H9 (cell line): Measurements from ENCODE around the gene FADS2. TPM values are rescaled to one million over a fixed set of nuclear protein-coding genes. Genes with fewer than 3 reads are reported as not detected.

Source experiments
- DNase-seq: peaks from one replicate; pipeline ENCODE4 v3.0.0-alpha.2; 2017
- H2AFZ ChIP-seq: one replicate; pipeline ENCODE4 v1.6.1; 2013; ENCODE audit warnings: mild to moderate bottlenecking, low read length, control low read depth, moderate library complexity
- H2AK5ac ChIP-seq: 2 replicates; pipeline ENCODE4 v1.6.1; 2013; ENCODE audit warnings: low read length, control low read depth, mixed read lengths; ENCODE audit not compliant: insufficient read length
- H2BK120ac ChIP-seq: one replicate; pipeline ENCODE4 v1.6.1; 2013; ENCODE audit warnings: low read depth, mild to moderate bottlenecking, low read length, control low read depth, inconsistent platforms; ENCODE audit not compliant: poor library complexity, severe bottlenecking
- H2BK12ac ChIP-seq: 2 replicates; pipeline ENCODE4 v1.6.1; 2013; ENCODE audit warnings: low read length, control low read depth, mixed read lengths, low read depth; ENCODE audit not compliant: insufficient read length
- H2BK15ac ChIP-seq: 2 replicates; pipeline ENCODE4 v1.6.1; 2013; ENCODE audit warnings: low read depth, low read length, control low read depth
- H2BK20ac ChIP-seq: one replicate; pipeline ENCODE4 v1.6.1; 2013; ENCODE audit warnings: low read depth, mild to moderate bottlenecking, low read length, control low read depth, inconsistent platforms; ENCODE audit not compliant: poor library complexity, severe bottlenecking
- H2BK5ac ChIP-seq: 2 replicates; pipeline ENCODE4 v1.6.1; 2013; ENCODE audit warnings: low read length, control low read depth, mixed read lengths; ENCODE audit not compliant: insufficient read length
- H3K14ac ChIP-seq: 2 replicates; pipeline ENCODE4 v1.6.1; 2013; ENCODE audit warnings: low read length, control low read depth; ENCODE audit not compliant: insufficient read depth
- H3K18ac ChIP-seq: 2 replicates; pipeline ENCODE4 v1.6.1; 2013; ENCODE audit warnings: low read depth, mild to moderate bottlenecking, mixed read lengths, low read length, control low read depth; ENCODE audit not compliant: insufficient read length
- H3K23ac ChIP-seq: 2 replicates; pipeline ENCODE4 v1.6.1; 2013; ENCODE audit warnings: low read length, control low read depth, mixed read lengths, low read depth; ENCODE audit not compliant: insufficient read length
- H3K23me2 ChIP-seq: 2 replicates; pipeline ENCODE4 v1.6.1; 2013; ENCODE audit warnings: low read depth, mild to moderate bottlenecking, mixed read lengths, low read length, control low read depth; ENCODE audit not compliant: insufficient read length, poor library complexity, severe bottlenecking
- H3K27ac ChIP-seq: 2 replicates; pipeline ENCODE4 v1.5.1; 2013; ENCODE audit warnings: low read length, control low read depth, mixed read lengths, low read depth; ENCODE audit not compliant: insufficient read length
- H3K27me3 ChIP-seq: 2 replicates; pipeline ENCODE4 v1.6.1; 2013; ENCODE audit warnings: low read length, control low read depth, inconsistent platforms; ENCODE audit not compliant: insufficient read depth
- H3K4ac ChIP-seq: 2 replicates; pipeline ENCODE4 v1.6.1; 2013; ENCODE audit warnings: low read depth, mild to moderate bottlenecking, control low read depth, inconsistent platforms, low read length, moderate library complexity
- H3K4me1 ChIP-seq: 2 replicates; pipeline ENCODE4 v1.6.1; 2013; ENCODE audit warnings: low read length, control low read depth, inconsistent platforms; ENCODE audit not compliant: insufficient read depth
- H3K4me2 ChIP-seq: 2 replicates; pipeline ENCODE4 v1.6.1; 2013; ENCODE audit warnings: low read length, control low read depth, mixed read lengths; ENCODE audit not compliant: insufficient read length, insufficient read depth
- H3K56ac ChIP-seq: 2 replicates; pipeline ENCODE4 v1.6.1; 2013; ENCODE audit warnings: low read depth, mild to moderate bottlenecking, mixed read lengths, low read length, control low read depth; ENCODE audit not compliant: insufficient read length
- H3K79me1 ChIP-seq: 2 replicates; pipeline ENCODE4 v1.6.1; 2013; ENCODE audit warnings: low read depth, mild to moderate bottlenecking, moderate library complexity, low read length, control low read depth, inconsistent platforms; ENCODE audit not compliant: insufficient read depth, poor library complexity, severe bottlenecking
- H3K79me2 ChIP-seq: 2 replicates; pipeline ENCODE4 v1.6.1; 2013; ENCODE audit warnings: low read length, control low read depth, inconsistent platforms; ENCODE audit not compliant: insufficient read depth
- H3K9ac ChIP-seq: 2 replicates; pipeline ENCODE4 v1.6.1; 2013; ENCODE audit warnings: low read length, control low read depth, mixed read lengths; ENCODE audit not compliant: insufficient read length; ENCODE audit errors: extremely low read depth
- H3K9me3 ChIP-seq: one replicate; pipeline ENCODE4 v1.6.1; 2013; ENCODE audit warnings: low read depth, low read length, inconsistent platforms; ENCODE audit not compliant: control insufficient read depth
- H3T11ph ChIP-seq: one replicate; pipeline ENCODE4 v1.6.1; 2013; ENCODE audit warnings: mild to moderate bottlenecking, low read length, control low read depth, inconsistent platforms
- H4K20me1 ChIP-seq: one replicate; pipeline ENCODE4 v1.6.1; 2013; ENCODE audit not compliant: control insufficient read depth, insufficient read length, insufficient read depth
- H4K5ac ChIP-seq: 2 replicates; pipeline ENCODE4 v1.6.1; 2013; ENCODE audit warnings: low read depth, mild to moderate bottlenecking, mixed read lengths, low read length, control low read depth; ENCODE audit not compliant: insufficient read length
- H4K8ac ChIP-seq: replicated peaks from 2 replicates; pipeline ENCODE4 v1.6.1; 2013; ENCODE audit warnings: low read length, control low read depth, mixed read lengths, low read depth; ENCODE audit not compliant: insufficient read length
- H4K91ac ChIP-seq: 2 replicates; pipeline ENCODE4 v1.6.1; 2013; ENCODE audit warnings: low read depth, mild to moderate bottlenecking, moderate library complexity, mixed read lengths, low read length, control low read depth; ENCODE audit not compliant: insufficient read length
- H3K27ac Mint-ChIP-seq, 3 experiments: 2 replicates in 2 of 3; 3 replicates in 1 of 3; pipeline ENCODE4 v1.8.0; 2020 to 2021; ENCODE audit warnings: mixed read lengths in 3 of 3, mild to moderate bottlenecking in 1 of 3, moderate library complexity in 1 of 3
- H3K27me3 Mint-ChIP-seq: 2 replicates; pipeline ENCODE4 v1.8.0; 2021; ENCODE audit warnings: low read depth, mild to moderate bottlenecking, moderate library complexity, mixed read lengths
- H3K36me3 Mint-ChIP-seq, 3 experiments: 2 replicates in 2 of 3; 3 replicates in 1 of 3; pipeline ENCODE4 v1.8.0; 2020 to 2021; ENCODE audit warnings: low read depth in 3 of 3, mixed read lengths in 3 of 3; ENCODE audit not compliant: insufficient read depth in 1 of 3
- H3K4me1 Mint-ChIP-seq, 2 experiments: 2 replicates each; pipeline ENCODE4 v1.8.0; 2020; ENCODE audit warnings: mixed read lengths in 2 of 2
- H3K4me3 Mint-ChIP-seq, 2 experiments: 2 replicates in 1 of 2; 3 replicates in 1 of 2; pipeline ENCODE4 v1.8.0; 2020 to 2021; ENCODE audit warnings: mild to moderate bottlenecking in 2 of 2, mixed read lengths in 2 of 2, moderate library complexity in 1 of 2
- H3K9me3 Mint-ChIP-seq, 2 experiments: 2 replicates in 1 of 2; 3 replicates in 1 of 2; pipeline ENCODE4 v1.8.0; 2020; ENCODE audit warnings: mild to moderate bottlenecking in 2 of 2, mixed read lengths in 2 of 2, moderate library complexity in 1 of 2
- CTCF ChIP-seq: fragments of 200-600 bp; sonication (generic); conservative IDR thresholded peaks from 3 replicates; pipeline ENCODE4 v1.8.0; 2021; ENCODE audit warnings: antibody characterized with exemption, mild to moderate bottlenecking
- WGBS: extraction: QIAGEN DNeasy Blood & Tissue Kit; methylation state at CpG from one replicate; pipeline ENCODE4 v1.1.7; 2013; ENCODE audit warnings: missing lambda C conversion rate, low lambda C conversion rate, mixed read lengths; ENCODE audit not compliant: insufficient read length; ENCODE audit errors: extremely low coverage; 5-methylcytosine and 5-hydroxymethylcytosine counted together
- total RNA-seq: library from RNA; stranded (reverse); gene quantifications from 2 replicates; pipeline ENCODE4 v1.2.1, GENCODE V29; 2021

Gene FADS2
- total RNA-seq, 1 experiment from 2014 or later: 322 TPM

- no peak overlapping the region for H3K56ac ChIP-seq
- no peak overlapping the region for H3K9ac ChIP-seq
- H3K27ac ChIP-seq: no peak overlapping the region
- no peak overlapping the region for H4K8ac ChIP-seq
- H3K27me3 ChIP-seq: no peaks in the 10 kb centered on the region
- H2BK20ac ChIP-seq: no peak overlapping the region
- H4K91ac ChIP-seq: no peak overlapping the region
- Mint-ChIP-seq H3K4me3 (peak overlapping the region in 1 of 2 experiments; percentile 18; a peak in 1 of 5 replicates), H3K27me3 (no peaks in the 10 kb centered on the region), H3K27ac (peak overlapping the region in 2 of 3 experiments; percentile 5 to 78; a peak in 3 of 7 replicates), H3K4me1 (peaks cover 4% of the 10 kb centered on the region in 2 experiments; a peak in 1 of 4 replicates), H3K36me3 (peaks cover 46 to 90% (median 88%) of the 10 kb centered on the region in 3 experiments; a peak in 6 of 7 replicates), H3K9me3 (no peaks in the 10 kb centered on the region; a peak in 1 of 5 replicates)
- H3K4ac ChIP-seq: no peak overlapping the region
- H4K20me1 ChIP-seq: no peaks in the 10 kb centered on the region
- H2BK120ac ChIP-seq: no peak overlapping the region
- no peaks in the 10 kb centered on the region for H3K9me3 ChIP-seq
- no peaks in the 10 kb centered on the region for H3K4me1 ChIP-seq
- H2AFZ ChIP-seq: no peak overlapping the region
- no peak overlapping the region for H3K23ac ChIP-seq
- no peak overlapping the region for H2BK15ac ChIP-seq
- no peak overlapping the region for H2AK5ac ChIP-seq
- H2BK5ac ChIP-seq: no peak overlapping the region
- H3K4me2 ChIP-seq: no peak overlapping the region
- H3K79me1 ChIP-seq: no peaks in the 10 kb centered on the region
- no peak overlapping the region for H3T11ph ChIP-seq
- no peak for DNase-seq
- H3K14ac ChIP-seq: no peak overlapping the region
- no peak for TF ChIP-seq CTCF
- no CpG with 5 or more reads among the region's 3 CpGs for WGBS
- no peak overlapping the region for H2BK12ac ChIP-seq
- H4K5ac ChIP-seq: no peak overlapping the region
- H3K18ac ChIP-seq: no peak overlapping the region
- no peaks in the 10 kb centered on the region for H3K23me2 ChIP-seq
- H3K79me2 ChIP-seq: no peaks in the 10 kb centered on the region
Measured at GRCh38 chr11:61803889-61804647, 24.0 kb upstream of the FADS2 start.
